D721Med (cell line): ENCODE measurements around the gene HACD2.

Experiments used
- DNase-seq: peaks from one replicate; pipeline ENCODE4 v3.0.0; 2011; ENCODE audit warnings: low spot score; ENCODE audit not compliant: insufficient read length
- FAIRE-seq: peaks from 2 replicates; lab custom pipeline; 2011; peaks lifted over from hg19 to GRCh38; lab: Jason Lieb, UNC
- CTCF ChIP-seq: IDR thresholded peaks from 2 replicates; pipeline ENCODE4 v1.5.1; 2012; ENCODE audit warnings: mild to moderate bottlenecking, control low read depth; ENCODE audit not compliant: insufficient read depth; ENCODE audit errors: missing control alignments

HACD2 gene

GRCh38 chr3:123568875-123569274, 16.0 kb downstream of the HACD2 start:
- DNase-seq (no peak), FAIRE-seq (no peak)
- TF ChIP-seq CTCF = no peak

GRCh38 chr3:123568034-123568433, 16.8 kb downstream of the HACD2 start:
- no peak for TF ChIP-seq CTCF
- FAIRE-seq (no peak), DNase-seq (no peak)

- TF ChIP-seq CTCF = no peak
- no peak for DNase-seq
- no peak for FAIRE-seq
Observed at GRCh38 chr3:123564056-123564455, 20.8 kb downstream of the HACD2 start.

- no peak for DNase-seq
- no peak for TF ChIP-seq CTCF
- FAIRE-seq = no peak
Observed at GRCh38 chr3:123562547-123562946, 22.3 kb downstream of the HACD2 start.

GRCh38 chr3:123561188-123561587, 23.7 kb downstream of the HACD2 start:
- no peak for DNase-seq
- TF ChIP-seq CTCF = no peak
- FAIRE-seq = no peak

GRCh38 chr3:123559040-123559861, 25.6 kb downstream of the HACD2 start:
- FAIRE-seq (peak; percentile 25), DNase-seq (no peak)
- TF ChIP-seq CTCF = peak; percentile 74

- FAIRE-seq = no peak
- DNase-seq = no peak
- no peak for TF ChIP-seq CTCF
Observed at GRCh38 chr3:123553536-123553935, 31.3 kb downstream of the HACD2 start.
